Activated CD4-positive, alpha-beta memory T cell treated with anti-CD3 and anti-CD28 coated beads for 36 hours (primary cell): Measurements from ENCODE around the gene KIF5C. TPM values are rescaled to one million over a fixed set of nuclear protein-coding genes. Genes with fewer than 3 reads are reported as not detected.
A peak's percentile ranks its signal among the peaks of the same experiment; 100 is the strongest.

Experiments
- CTCF ChIA-PET: fragments of 350-600 bp; sonication (Branson Sonifier 250); formaldehyde crosslinking; loops from one replicate; lab custom pipeline; 2021; ENCODE audit warnings: antibody characterized with exemption, inconsistent platforms; lab: Charles Lee
- POLR2A ChIA-PET: fragments of 350-600 bp; sonication (Branson Sonifier 250); formaldehyde crosslinking; loops from one replicate; lab custom pipeline; 2021; ENCODE audit warnings: antibody characterized with exemption; lab: Charles Lee
- DNase-seq: peaks from one replicate; pipeline ENCODE4 v3.0.0-alpha.2; 2020
- H3K27ac Mint-ChIP-seq: one replicate; pipeline ENCODE4 v1.8.0; 2021; ENCODE audit warnings: mixed read lengths
- H3K27me3 Mint-ChIP-seq: one replicate; pipeline ENCODE4 v1.8.0; 2021; ENCODE audit warnings: mixed read lengths
- H3K36me3 Mint-ChIP-seq: one replicate; pipeline ENCODE4 v1.8.0; 2021; ENCODE audit warnings: mixed read lengths
- H3K4me1 Mint-ChIP-seq: one replicate; pipeline ENCODE4 v1.8.0; 2021; ENCODE audit warnings: low read depth, mixed read lengths
- H3K4me3 Mint-ChIP-seq: one replicate; pipeline ENCODE4 v1.8.0; 2021; ENCODE audit warnings: mild to moderate bottlenecking, mixed read lengths
- H3K9me3 Mint-ChIP-seq: one replicate; pipeline ENCODE4 v1.8.0; 2021; ENCODE audit warnings: mixed read lengths
- intact Hi-C: fragments of 100-400 bp; cut with micrococcal nuclease; formaldehyde crosslinking; loops from one replicate; pipeline ENCODE4 v1.15.1; 2023
- total RNA-seq, 2 experiments: library from RNA; stranded (reverse); gene quantifications; one replicate each; pipeline ENCODE4 v1.2.3, GENCODE V29; 2021

The KIF5C gene
- total RNA-seq, 2 experiments from 2014 or later: 25.2 to 30.8 TPM

DNA sequence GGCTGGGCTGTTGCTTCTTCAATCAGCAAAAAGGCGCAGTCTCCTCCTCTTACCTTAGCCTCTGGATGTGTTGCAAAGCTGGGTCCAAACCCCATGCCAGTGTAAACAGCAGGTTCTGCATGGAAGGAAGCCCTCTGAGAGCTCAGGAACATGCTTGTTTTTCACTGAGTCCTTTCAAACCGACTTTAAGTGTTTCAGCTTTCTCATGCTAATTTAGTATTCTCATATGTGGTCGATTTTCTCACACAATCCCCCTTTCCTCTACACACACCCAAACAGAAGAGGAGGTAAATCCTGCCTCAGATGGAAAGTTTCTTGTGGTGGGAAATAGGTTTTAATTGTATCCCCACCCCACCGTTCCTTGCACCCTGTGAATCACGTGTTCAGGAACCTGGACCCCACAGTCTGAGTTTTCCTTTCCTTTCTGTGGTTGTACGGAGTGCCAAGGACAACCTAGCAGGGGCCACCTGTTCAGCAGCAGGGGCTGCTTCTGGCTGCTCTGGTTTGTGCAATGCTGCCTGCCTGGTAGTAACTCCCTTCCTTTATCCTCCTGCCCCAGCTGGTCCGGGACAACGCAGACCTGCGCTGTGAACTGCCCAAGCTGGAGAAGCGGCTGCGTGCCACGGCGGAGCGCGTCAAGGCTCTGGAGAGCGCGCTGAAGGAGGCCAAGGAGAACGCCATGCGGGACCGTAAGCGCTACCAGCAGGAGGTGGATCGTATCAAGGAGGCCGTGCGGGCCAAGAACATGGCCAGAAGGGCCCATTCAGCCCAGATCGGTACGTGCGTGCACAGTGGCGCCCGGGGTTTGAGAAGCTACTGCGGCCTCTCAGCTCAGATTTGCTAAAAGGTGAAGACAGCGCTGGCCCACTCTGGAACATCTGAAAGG is 134.8 kb downstream of the KIF5C start:
- Mint-ChIP-seq H3K27ac (no peak overlapping the region), H3K9me3 (no peaks in the 10 kb centered on the region), H3K4me3 (no peak overlapping the region), H3K27me3 (no peaks in the 10 kb centered on the region), H3K36me3 (peaks cover 7% of the 10 kb centered on the region), H3K4me1 (no peaks in the 10 kb centered on the region)
- ChIA-PET CTCF (interaction anchor here (0.8 to 4.4 kb wide), 2 partner anchors 8 to 13 kb away, joined by 3 to 25 read pairs; no protein-coding TSS in a partner anchor), POLR2A (no interaction called here)
- intact Hi-C loops: loop anchor here (10.0 kb wide), 1 partner anchor 305 kb away; no protein-coding TSS in a partner anchor
- DNase-seq: no peak

DNA sequence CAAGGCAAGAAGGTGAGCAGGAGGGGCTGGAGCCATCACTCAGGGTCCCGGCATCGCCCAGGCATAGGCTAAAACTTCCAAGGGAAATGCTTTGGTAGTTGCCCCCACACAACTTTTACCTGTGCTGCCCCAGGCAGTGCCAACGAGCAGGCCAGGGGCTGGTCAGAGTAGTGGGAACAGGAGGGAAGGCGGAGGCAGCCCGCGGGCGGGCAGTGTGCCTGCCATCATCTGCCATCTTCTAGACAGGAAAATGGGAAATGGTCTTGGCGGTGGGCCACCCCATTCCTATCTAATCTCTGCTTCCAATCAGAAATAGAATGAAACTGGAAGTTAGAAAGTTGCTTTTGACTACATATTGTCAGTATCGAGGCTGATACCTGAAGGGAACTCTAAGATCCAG is 137.5 kb downstream of the KIF5C start:
- no peak overlapping the region for H3K4me3 Mint-ChIP-seq
- CTCF ChIA-PET: no interaction called here
- peaks cover 7% of the 10 kb centered on the region for H3K36me3 Mint-ChIP-seq
- peaks cover 1% of the 10 kb centered on the region for H3K4me1 Mint-ChIP-seq
- no peaks in the 10 kb centered on the region for H3K9me3 Mint-ChIP-seq
- H3K27me3 Mint-ChIP-seq: no peaks in the 10 kb centered on the region
- intact Hi-C loops: loop anchor here (10.0 kb wide), 1 partner anchor 302 kb away; no protein-coding TSS in a partner anchor
- DNase-seq: no peak
- no peak overlapping the region for H3K27ac Mint-ChIP-seq
- POLR2A ChIA-PET: no interaction called here

DNA sequence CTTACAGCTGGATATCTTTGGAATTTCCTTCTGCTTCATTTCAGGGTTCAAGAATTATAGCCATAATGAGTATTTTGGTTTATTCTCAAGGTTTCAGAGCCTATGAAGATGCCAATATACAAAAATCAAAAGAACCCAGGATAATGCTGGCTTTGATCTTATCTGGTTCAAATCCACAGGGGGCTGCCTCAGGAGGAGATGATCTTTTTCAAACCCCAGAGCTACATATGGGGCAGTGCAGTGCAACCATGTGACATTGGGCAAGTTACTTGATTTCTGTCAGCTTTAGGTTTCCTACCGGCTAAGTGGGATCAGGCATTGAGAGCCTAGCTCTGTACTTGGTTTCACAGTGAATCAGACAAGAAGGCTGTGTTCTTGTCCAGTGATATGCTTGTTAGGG is 140.5 kb downstream of the KIF5C start:
- H3K9me3 Mint-ChIP-seq: no peaks in the 10 kb centered on the region
- H3K36me3 Mint-ChIP-seq: peaks cover 3% of the 10 kb centered on the region
- DNase-seq: no peak
- H3K4me3 Mint-ChIP-seq: no peak overlapping the region
- H3K4me1 Mint-ChIP-seq: peaks cover 1% of the 10 kb centered on the region
- H3K27me3 Mint-ChIP-seq: no peaks in the 10 kb centered on the region
- ChIA-PET POLR2A (no interaction called here), CTCF (interaction anchor here (1.0 to 6.8 kb wide), 3 partner anchors 9 to 544 kb away, joined by 3 to 93 read pairs (median 33); no protein-coding TSS in a partner anchor)
- no peak overlapping the region for H3K27ac Mint-ChIP-seq
- intact Hi-C loops: loop anchor here (10.0 kb wide), 1 partner anchor 299 kb away; no protein-coding TSS in a partner anchor

DNA sequence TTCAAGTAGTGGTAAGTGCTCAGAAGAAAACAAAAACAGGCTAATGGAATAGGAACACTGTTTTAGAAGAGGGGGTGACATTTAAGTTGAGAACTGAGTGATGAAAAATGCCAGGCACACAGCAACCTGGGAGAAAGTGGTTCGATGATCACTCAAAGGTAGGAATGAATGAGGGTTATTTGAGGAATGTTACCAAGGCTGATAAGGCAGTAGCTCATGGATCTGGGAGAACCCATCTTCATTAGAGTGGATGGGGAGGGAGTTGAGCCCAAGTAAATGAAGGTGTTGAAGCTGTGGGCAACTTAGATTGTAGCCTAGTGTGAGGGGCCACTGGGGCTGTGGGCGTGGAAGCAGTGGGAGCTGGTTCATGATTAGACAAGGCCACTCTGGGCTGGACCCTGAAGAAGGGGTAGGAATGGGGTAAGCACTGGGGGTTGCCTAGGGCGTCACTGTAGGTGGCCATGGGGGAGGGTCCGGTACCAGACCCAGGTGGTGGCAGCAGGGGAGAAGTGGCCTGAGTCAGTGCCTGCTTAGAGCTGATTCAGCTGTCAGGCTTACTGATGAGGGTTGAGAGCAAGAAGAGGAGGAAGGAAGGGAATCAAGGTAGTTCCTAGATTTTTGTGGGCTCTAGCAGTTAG is 141.0 kb downstream of the KIF5C start:
- Mint-ChIP-seq H3K4me1 (peaks cover 1% of the 10 kb centered on the region), H3K9me3 (no peaks in the 10 kb centered on the region), H3K27ac (no peak overlapping the region), H3K4me3 (no peak overlapping the region), H3K36me3 (peaks cover 3% of the 10 kb centered on the region), H3K27me3 (no peaks in the 10 kb centered on the region)
- CTCF ChIA-PET: interaction anchor here (0.6 to 6.8 kb wide), 12 partner anchors 8 to 850 kb away, joined by 3 to 93 read pairs (median 10); no protein-coding TSS in a partner anchor
- intact Hi-C loops: loop anchor here (10.0 kb wide), 1 partner anchor 299 kb away; no protein-coding TSS in a partner anchor
- POLR2A ChIA-PET: no interaction called here
- no peak for DNase-seq

DNA sequence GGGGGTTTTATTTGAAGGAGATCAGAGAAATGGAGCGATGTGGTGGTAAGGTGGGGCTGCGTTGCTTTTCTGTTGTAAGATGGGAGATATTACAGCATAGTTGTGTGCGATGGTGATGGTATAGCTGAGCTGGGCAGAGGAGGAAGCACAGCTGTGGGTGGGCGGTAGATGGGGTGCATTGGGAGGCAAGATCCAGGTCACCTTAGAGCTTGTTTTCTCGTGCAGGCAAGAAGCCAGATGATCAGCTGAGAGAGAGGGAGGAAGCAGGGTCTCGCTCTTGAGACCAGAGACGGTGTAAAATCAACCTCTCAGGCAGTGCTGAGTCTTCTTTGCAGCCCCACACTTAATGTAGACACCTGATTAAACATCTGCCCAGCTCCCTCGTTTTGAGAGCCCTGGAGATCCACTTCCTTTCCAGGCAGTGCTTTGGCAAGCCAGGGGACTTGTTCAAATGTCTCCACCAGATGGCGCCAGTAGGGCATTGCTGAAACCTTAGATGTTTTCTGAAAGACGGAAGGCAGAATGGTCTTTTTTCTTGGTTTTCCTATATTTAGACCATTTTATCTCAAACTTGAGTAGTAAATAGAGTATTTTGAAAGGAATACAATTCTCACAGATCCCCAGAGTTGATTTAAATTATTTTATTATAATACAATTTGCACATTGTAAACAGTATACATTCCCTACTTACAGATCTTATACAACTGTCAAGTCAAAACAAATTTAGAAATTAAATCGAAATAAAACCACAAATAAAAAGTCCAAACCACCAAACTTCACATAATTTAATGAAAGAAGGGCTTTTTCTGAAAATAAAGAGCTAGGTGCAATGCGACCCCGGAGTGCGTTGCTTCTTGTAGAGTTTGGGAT is 142.3 kb downstream of the KIF5C start:
- Mint-ChIP-seq H3K4me3 (no peak overlapping the region), H3K4me1 (peaks cover 1% of the 10 kb centered on the region), H3K36me3 (peaks cover 3% of the 10 kb centered on the region), H3K9me3 (no peaks in the 10 kb centered on the region), H3K27ac (no peak overlapping the region), H3K27me3 (no peaks in the 10 kb centered on the region)
- ChIA-PET CTCF (interaction anchor here (0.6 to 6.8 kb wide), 42 partner anchors 8 to 581 kb away, joined by 3 to 93 read pairs (median 4); partner anchors contain the start of gene LYPD6B), POLR2A (no interaction called here)
- DNase-seq: peak; percentile 80
- intact Hi-C loops: loop anchor here (1.0 to 10.0 kb wide), 2 partner anchors 297 to 544 kb away; no protein-coding TSS in a partner anchor

DNA sequence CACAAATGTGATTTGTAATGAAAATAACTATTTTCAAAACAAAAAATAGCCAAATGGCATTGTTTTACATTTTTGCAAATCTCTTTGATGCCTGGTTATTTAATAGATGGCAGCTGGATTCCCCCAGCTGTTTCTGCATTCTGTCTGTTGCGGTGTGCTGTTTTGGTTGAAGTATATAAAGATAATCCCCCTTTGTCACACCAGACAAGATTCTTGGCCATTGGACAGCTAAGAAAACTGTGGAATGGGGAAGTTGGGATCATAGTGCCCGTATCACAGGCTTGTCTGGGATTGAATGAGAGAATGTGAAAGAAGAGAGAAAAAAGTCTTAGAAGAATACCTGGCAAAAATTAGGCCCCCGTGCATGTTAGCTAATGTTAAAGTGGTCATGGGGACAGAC is 144.0 kb downstream of the KIF5C start:
- Mint-ChIP-seq H3K27ac (no peak overlapping the region), H3K9me3 (no peaks in the 10 kb centered on the region), H3K4me1 (peaks cover 1% of the 10 kb centered on the region), H3K36me3 (peaks cover 4% of the 10 kb centered on the region), H3K4me3 (no peak overlapping the region), H3K27me3 (no peaks in the 10 kb centered on the region)
- POLR2A ChIA-PET: no interaction called here
- intact Hi-C loops: loop anchor here (10.0 kb wide), 1 partner anchor 296 kb away; no protein-coding TSS in a partner anchor
- CTCF ChIA-PET: interaction anchor here (0.5 to 6.8 kb wide), 9 partner anchors 11 to 547 kb away, joined by 3 to 93 read pairs (median 17); no protein-coding TSS in a partner anchor
- DNase-seq: no peak

DNA sequence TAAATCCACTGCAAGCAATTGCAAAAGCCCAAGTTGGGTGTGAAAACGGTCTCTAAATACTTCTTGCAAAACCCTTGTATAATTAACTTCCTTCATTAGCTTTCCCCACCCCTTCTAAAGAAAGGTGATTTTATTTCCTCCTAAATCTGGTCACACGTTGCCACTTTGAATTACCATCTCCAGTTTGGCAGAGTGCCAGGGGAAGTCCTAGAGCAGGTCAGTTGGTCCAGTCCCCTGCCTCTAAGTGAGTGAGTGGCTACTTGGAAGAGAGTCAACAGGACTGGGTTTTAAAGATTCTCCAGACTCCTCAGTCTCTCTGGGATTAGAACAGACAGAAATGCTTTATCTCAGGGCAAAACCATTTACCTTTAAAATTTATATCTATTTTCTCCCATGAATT is 144.7 kb downstream of the KIF5C start:
- ChIA-PET POLR2A (no interaction called here), CTCF (interaction anchor here (0.7 to 6.8 kb wide), 5 partner anchors 11 to 546 kb away, joined by 3 to 93 read pairs (median 25); no protein-coding TSS in a partner anchor)
- intact Hi-C loops: loop anchor here (10.0 kb wide), 1 partner anchor 295 kb away; no protein-coding TSS in a partner anchor
- Mint-ChIP-seq H3K27me3 (no peaks in the 10 kb centered on the region), H3K4me3 (no peak overlapping the region), H3K27ac (no peak overlapping the region), H3K36me3 (peaks cover 4% of the 10 kb centered on the region), H3K4me1 (peaks cover 1% of the 10 kb centered on the region), H3K9me3 (no peaks in the 10 kb centered on the region)
- no peak for DNase-seq

DNA sequence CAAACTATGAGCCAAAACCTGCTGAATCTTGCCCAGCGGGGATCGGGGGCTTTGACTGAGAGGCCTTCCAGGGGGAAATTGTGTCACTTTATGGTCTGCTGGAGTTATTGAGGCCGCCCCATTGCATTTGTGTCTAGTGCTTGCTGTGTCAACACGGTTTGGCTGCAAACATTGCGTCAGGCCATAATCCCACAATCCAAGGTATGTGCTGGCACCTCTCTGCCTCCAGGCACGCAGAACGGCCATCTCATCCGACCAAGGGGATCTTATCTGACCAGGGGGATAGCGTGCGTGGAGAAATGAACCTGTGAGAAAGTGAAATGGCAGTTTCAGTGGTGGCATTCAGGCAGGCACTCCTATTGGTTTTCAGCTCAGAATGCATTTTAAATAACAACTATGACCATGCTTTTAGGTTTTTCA is 145.4 kb downstream of the KIF5C start:
- CTCF ChIA-PET: no interaction called here
- H3K4me3 Mint-ChIP-seq: no peak overlapping the region
- H3K36me3 Mint-ChIP-seq: peaks cover 4% of the 10 kb centered on the region

DNA sequence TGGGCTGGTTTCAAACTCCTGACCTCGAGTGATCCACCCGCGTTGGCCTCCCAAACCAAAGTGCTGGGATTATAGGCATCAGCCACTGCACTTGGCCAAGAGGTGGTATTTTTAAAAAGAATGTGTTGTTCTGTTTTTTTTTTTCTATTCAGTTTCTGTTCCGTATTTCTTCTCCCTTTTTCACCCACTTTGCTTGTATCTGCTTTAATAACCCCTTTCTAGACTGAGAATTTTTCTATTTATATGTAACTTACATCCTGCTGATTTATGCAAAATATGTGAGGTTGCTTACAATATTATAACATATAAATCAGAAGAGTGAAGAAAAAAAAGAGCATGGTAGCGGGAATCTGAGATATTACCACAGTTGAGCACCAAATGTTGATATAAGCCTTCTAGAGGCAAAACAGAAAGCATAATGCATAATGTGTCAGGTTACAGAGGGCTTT is 146.3 kb downstream of the KIF5C start:
- POLR2A ChIA-PET: no interaction called here
- Mint-ChIP-seq H3K27me3 (no peaks in the 10 kb centered on the region), H3K9me3 (no peaks in the 10 kb centered on the region), H3K4me3 (no peak overlapping the region), H3K36me3 (peaks cover 4% of the 10 kb centered on the region), H3K27ac (no peak overlapping the region), H3K4me1 (peaks cover 1% of the 10 kb centered on the region)
- CTCF ChIA-PET: no interaction called here
- no peak for DNase-seq
- intact Hi-C loops: no loop called here

More for the DNA sequence above, 145.4 kb downstream of the KIF5C start:
- intact Hi-C loops: no loop called here
- Mint-ChIP-seq H3K9me3 (no peaks in the 10 kb centered on the region), H3K27ac (no peak overlapping the region), H3K4me1 (peaks cover 1% of the 10 kb centered on the region), H3K27me3 (no peaks in the 10 kb centered on the region)
- POLR2A ChIA-PET: no interaction called here
- DNase-seq: no peak

DNA sequence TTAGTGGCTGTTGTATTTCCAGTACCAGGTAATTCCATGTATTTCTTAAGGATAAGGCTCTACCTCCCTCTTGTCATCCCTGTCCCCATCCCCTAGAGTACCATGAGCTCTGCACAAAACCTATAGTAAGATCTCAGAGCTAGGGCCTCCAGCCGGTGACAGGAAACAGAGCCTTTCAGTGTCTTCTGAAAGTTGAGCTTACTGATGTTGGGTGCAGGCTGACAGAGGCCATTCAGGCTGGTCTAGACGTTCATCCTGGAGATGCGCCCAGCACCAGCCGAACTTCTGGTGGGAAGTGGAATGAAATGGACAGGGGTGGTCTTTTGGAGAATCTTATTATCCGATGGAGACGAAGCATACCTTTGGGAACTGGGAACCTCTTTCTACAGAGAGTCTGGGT is 146.7 kb downstream of the KIF5C start:
- ChIA-PET POLR2A (no interaction called here), CTCF (no interaction called here)
- no peak overlapping the region for H3K27ac Mint-ChIP-seq
- intact Hi-C loops: no loop called here
- H3K4me3 Mint-ChIP-seq: no peak overlapping the region
- H3K9me3 Mint-ChIP-seq: no peaks in the 10 kb centered on the region
- peaks cover 4% of the 10 kb centered on the region for H3K36me3 Mint-ChIP-seq
- no peak for DNase-seq
- no peaks in the 10 kb centered on the region for H3K27me3 Mint-ChIP-seq
- peaks cover 1% of the 10 kb centered on the region for H3K4me1 Mint-ChIP-seq

DNA sequence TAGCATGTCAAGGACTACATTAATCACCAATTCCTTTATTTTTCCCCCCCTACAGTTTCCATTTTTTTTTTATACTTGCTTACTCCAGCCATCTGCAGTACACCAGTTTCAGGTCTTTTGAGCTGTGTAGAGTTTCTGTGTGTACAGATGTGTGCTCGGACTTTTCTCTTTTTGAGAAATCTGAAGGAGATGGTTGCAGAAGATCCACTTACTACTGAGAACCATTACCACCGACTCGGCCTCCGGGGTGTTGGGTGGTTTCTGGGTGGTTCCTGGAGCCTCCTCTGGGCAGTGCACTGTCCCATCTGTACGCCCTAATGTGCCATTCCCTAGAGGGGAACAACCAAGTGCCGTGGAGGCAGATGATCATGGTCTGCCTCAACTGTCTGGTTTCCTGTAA is 148.1 kb downstream of the KIF5C start:
- Mint-ChIP-seq H3K4me3 (no peak overlapping the region), H3K27me3 (no peaks in the 10 kb centered on the region), H3K9me3 (no peaks in the 10 kb centered on the region), H3K4me1 (no peaks in the 10 kb centered on the region), H3K27ac (no peak overlapping the region), H3K36me3 (peaks cover 4% of the 10 kb centered on the region)
- DNase-seq: no peak
- intact Hi-C loops: no loop called here
- ChIA-PET POLR2A (no interaction called here), CTCF (interaction anchor here (1.0 kb wide), 1 partner anchor 13 kb away, joined by 3 read pairs; no protein-coding TSS in a partner anchor)
